GM18867 (cell line): ENCODE results near the gene LZTS3.
"Not testable (repeated sequence)": the region's sequence is repeated elsewhere in the genome, so short reads cannot be mapped to it uniquely, and the experiment has no call there.

Experiments
- ATAC-seq: cut with Tn5 transposase; IDR thresholded peaks from one replicate; pipeline ENCODE4 v1.9.1; 2021; ENCODE audit warnings: mild to moderate bottlenecking, moderate library complexity; ENCODE audit not compliant: unreplicated experiment

Gene LZTS3

GRCh38 chr20:3141757-3142156, 31.6 kb downstream of the LZTS3 start:
- no peak for ATAC-seq

- ATAC-seq = no peak
These were observed 35.9 kb downstream of the LZTS3 start for GRCh38 chr20:3137492-3137891.

- no peak for ATAC-seq
These were observed 37.8 kb downstream of the LZTS3 start for GRCh38 chr20:3135507-3136070.

- ATAC-seq = no peak
These were observed 39.2 kb downstream of the LZTS3 start for GRCh38 chr20:3134151-3134550.

GRCh38 chr20:3133155-3133554, 40.2 kb downstream of the LZTS3 start:
- ATAC-seq = no peak

- ATAC-seq = no peak
These were observed 43.2 kb downstream of the LZTS3 start for GRCh38 chr20:3130051-3130600.

GRCh38 chr20:3129094-3129493, 44.3 kb downstream of the LZTS3 start:
- ATAC-seq = no peak

- no peak for ATAC-seq
These were observed 44.9 kb downstream of the LZTS3 start for GRCh38 chr20:3128275-3128984.

- no peak for ATAC-seq
These were observed 46.9 kb downstream of the LZTS3 start for GRCh38 chr20:3126527-3126859.

- ATAC-seq = not testable (repeated sequence)
These were observed 47.4 kb downstream of the LZTS3 start for GRCh38 chr20:3125776-3126526.

GRCh38 chr20:3124773-3125560, 48.4 kb downstream of the LZTS3 start:
- not testable (repeated sequence) for ATAC-seq

- ATAC-seq = not testable (repeated sequence)
These were observed 49.2 kb downstream of the LZTS3 start for GRCh38 chr20:3124163-3124562.

GRCh38 chr20:3123542-3123941, 49.8 kb downstream of the LZTS3 start:
- no peak for ATAC-seq

GRCh38 chr20:3121955-3122610, 51.3 kb downstream of the LZTS3 start:
- no peak for ATAC-seq

- ATAC-seq = no peak
These were observed 52.0 kb downstream of the LZTS3 start for GRCh38 chr20:3121271-3121911.

- ATAC-seq = no peak
These were observed 54.3 kb downstream of the LZTS3 start for GRCh38 chr20:3119044-3119443.

- not testable (repeated sequence) for ATAC-seq
These were observed 55.4 kb downstream of the LZTS3 start for GRCh38 chr20:3117839-3118379.

GRCh38 chr20:3116341-3116740, 57.0 kb downstream of the LZTS3 start:
- no peak for ATAC-seq

- no peak for ATAC-seq
These were observed 57.9 kb downstream of the LZTS3 start for GRCh38 chr20:3115190-3116107.
